COLO668 (cell line): Measurements from ENCODE around the gene CTCFL.
"Not testable (repeated sequence)": the region's sequence is repeated elsewhere in the genome, so short reads cannot be mapped to it uniquely, and the experiment has no call there.

ENCODE experiments used
- DNase-seq: peaks from one replicate; lab custom pipeline; 2025; ENCODE audit not compliant: unreplicated experiment; lab: John Stamatoyannopoulos, UW

CTCFL gene

DNA sequence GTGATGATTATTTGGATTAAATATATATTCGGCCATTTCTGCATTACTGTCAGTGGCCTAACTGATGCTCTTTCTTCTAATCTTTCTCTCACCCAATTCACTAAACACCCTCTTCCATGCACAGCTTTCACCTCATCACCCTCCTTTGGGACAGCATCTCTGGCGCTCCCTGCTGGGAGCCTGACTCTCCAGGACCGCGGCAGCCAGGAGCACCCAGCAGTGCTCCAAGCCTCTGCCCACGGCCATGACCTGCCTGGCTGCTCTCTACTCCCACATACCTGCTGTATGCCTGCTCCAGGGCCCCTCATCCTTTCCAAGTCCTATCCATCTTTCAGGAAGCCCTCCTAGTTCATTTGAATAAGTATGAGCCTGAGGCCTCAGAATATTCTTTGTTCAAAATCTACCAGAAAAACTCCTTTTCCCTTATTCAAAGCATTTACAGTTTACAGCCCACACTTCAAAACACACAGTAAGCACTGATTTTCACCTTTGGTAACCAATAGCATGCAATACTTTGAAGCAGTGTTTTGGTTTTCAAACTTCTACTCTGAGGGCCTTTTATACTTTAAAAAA, 15.2 kb downstream of the CTCFL start:
- peak; percentile 68 for DNase-seq

- DNase-seq, result no peak
These were observed 16.1 kb downstream of the CTCFL start for GRCh38 chr20:57508831-57509230.

GRCh38 chr20:57508381-57508780, 16.6 kb downstream of the CTCFL start:
- no peak for DNase-seq

GRCh38 chr20:57507477-57507876, 17.5 kb downstream of the CTCFL start:
- no peak for DNase-seq

DNA sequence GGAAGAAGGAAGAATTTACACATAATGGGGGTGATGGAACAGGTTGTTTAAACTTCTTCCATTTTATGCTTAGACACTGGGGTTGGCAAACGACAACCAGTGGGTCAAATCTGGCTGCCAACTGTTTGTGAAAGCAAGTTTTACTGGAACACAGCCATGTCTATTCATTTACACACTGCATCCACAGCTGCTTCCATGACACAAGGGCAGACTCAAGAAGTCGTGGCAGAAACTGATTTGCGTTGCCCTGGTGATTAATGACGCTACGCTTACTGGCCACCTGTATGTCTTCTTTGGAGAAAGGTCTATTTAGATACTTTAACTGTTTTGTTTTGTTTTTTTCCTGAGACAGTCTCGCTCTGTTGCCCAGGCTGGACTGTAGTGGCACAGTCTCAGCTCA, 19.0 kb downstream of the CTCFL start:
- peak; percentile 28 for DNase-seq

DNA sequence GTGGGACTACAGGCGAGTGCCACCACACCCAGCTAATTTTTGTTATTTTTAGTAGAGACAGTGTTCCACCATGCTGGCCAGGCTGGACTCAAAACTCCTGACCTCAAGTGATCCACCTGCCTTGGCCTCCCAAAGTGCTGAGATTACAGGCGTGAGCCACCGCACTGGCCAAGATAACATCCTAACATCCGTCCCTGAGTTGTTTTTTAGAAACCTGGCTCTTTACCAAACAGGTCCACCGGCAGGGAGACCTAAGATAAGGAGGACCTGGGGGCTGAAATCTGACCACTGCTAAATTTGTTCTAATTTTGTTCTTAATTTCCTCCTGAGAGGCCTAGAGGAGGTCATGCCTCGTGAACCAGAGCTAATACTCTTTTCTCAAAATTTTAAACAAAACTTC, 20.5 kb downstream of the CTCFL start:
- no peak for DNase-seq

DNA sequence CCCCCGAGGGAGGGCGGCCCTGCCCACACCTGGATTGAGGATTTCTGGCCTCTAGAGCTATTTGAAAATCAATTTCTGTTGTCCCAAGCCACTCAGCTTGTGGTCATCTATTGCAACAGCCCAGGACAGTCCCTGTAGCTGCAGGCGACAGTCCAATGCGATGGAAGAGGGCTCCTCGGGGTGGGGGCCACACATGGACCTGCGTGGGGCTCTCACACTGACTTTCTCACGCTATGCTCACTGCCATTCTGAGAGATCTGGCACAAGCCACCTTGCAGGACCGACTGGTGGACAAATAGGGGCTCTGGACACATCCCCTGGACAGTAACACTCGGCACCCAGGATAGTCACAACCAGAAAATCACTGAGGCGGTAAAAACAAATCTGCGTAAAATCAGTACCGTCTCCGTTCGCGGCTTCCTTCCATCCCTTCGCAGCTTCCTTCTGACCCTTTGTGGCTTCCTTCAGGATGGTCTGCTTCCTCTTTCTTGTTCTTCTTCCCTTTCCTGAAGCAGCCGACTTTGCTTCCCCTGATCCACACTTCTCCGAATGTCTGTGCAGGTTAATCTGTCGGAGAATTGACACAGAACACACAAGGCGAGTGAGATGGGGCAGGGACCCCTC, 21.8 kb downstream of the CTCFL start:
- DNase-seq, result no peak

GRCh38 chr20:57502336-57502700, 22.6 kb downstream of the CTCFL start:
- DNase-seq, result no peak

- DNase-seq, result peak; percentile 27
These were observed 23.2 kb downstream of the CTCFL start for GRCh38 chr20:57501461-57502335.

DNA sequence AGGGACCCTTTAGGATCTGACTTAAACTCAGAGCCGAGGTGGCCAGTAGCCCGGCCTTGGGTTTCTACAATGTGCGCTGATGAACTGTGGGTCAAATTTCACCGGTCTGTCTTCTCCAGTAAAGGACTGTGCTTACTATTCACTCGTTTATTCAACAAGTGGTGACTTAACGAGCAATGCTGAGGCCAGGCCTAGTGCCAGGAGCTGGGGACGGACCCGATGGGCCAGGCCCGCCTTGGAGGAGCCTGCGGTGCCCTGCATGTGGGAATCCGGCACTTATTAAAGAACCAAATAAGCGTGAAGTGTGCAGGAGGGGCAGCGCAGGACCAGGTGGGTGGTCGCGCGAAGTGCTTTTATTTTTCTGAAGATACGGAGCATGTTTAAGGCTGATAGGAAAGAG, 24.0 kb downstream of the CTCFL start:
- no peak for DNase-seq

DNA sequence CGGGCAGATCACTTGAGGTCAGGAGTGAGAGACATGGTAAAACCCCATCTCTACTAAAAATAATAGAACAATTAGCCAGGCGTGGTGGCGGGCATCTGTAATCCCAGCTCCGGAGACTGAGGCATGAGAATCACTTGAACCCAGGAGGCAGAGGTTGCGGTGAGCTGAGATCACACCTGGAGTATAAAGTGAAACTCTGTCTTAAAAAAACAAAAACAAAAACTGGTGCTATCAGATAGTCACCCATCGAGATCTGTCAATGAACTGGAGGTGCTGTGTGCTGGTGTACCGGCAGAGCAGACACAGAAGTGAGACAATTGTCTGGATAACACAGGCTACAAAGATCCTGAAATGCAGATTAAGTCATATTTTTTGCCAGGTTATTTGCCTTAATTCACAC, 24.7 kb downstream of the CTCFL start:
- no peak for DNase-seq

DNA sequence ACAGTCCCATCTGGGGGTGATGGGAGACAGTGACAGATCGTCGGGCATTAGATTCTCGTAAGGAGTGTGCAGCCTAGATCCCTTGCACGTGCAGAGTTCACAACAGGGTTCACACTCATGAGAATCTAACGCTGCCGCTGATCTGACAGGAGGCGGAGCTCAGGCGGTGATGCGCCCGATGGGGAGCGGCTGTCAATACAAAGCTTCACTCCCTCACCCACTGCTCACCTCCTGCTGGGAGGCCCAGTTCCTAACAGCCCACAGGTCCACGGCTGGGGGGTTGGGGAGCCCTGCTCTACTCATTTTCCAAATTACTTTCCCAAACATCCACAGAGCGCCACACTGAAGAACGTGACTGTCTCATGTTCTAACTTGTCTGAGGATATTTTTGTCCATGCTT, 25.3 kb downstream of the CTCFL start:
- no peak for DNase-seq

GRCh38 chr20:57498425-57499400, 26.2 kb downstream of the CTCFL start:
- peak; percentile 28 for DNase-seq

GRCh38 chr20:57496592-57496991, 28.3 kb downstream of the CTCFL start:
- DNase-seq, result no peak

DNA sequence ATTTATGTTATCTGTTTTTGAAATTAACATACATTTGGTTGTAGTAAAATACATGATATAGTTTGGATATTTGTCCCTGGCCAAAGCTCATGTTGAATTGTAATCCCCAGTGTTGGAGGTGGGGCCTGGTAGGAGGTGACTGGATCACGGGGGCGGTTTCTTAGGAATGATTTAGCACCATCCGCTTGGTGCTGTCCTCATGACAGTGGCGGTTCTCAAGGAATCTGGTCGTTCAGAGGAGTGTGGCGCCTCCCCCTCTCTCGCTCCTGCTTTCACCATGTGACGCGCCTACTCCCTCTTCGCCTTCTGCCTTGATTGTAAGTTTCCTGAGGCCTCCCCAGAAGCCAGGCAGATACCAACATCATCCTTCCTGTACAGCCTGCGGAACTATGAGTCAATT, 29.0 kb downstream of the CTCFL start:
- no peak for DNase-seq

DNA sequence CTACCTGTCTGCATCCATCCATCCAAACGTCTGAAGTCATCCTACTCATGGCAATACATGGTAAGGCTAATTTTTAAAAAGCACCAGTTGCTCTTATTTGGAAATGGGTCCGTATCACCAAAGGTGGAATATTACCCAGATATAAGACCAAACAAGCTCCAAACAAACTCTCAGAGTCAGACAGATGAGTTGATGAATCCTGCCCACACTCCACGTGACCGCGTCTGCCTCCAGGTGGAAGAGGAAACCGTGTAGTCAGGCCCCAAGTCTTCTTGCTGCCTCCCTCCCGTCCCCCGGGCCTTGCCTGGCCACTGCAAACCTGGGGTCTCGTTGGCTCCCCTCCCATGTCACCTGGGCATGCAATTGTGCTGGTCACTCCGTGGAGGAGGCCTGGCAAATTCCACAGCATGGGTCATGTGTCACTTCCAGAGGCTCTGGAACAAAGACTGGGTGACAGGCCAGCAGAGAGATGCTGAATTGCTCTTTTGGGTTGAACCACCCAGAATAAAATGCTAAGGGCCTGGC, 31.8 kb downstream of the CTCFL start:
- DNase-seq, result no peak

- DNase-seq, result no peak
These were observed 33.6 kb downstream of the CTCFL start for GRCh38 chr20:57491373-57491772.

DNA sequence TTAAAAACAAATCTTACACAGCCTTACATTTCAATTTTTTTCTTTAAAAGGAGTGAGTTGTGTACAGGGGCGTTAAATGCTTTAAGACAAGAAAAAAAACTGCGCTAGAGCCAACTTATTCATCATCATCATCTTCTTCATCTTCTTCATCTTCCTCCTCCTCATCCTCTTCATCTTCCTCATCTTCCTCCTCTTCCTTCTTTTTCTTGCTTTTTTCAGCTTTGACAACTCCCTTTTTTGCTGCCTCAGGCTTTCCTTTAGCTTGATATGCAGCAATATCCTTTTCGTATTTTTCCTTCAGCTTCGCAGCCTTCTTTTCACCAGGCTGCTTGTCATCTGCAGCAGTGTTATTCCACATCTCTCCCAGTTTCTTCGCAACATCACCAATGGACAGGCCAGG, 36.7 kb downstream of the CTCFL start:
- not testable (repeated sequence) for DNase-seq

GRCh38 chr20:57485770-57486169, 39.2 kb downstream of the CTCFL start:
- no peak for DNase-seq

- no peak for DNase-seq
These were observed 40.2 kb downstream of the CTCFL start for GRCh38 chr20:57484772-57485171.
